Fibroblast of skin of right biceps (primary cell): Measurements from ENCODE around the gene DOLPP1.

Source experiments
- DNase-seq: peaks from one replicate; pipeline ENCODE4 v3.0.0-alpha.2; 2013

DOLPP1 gene

DNA sequence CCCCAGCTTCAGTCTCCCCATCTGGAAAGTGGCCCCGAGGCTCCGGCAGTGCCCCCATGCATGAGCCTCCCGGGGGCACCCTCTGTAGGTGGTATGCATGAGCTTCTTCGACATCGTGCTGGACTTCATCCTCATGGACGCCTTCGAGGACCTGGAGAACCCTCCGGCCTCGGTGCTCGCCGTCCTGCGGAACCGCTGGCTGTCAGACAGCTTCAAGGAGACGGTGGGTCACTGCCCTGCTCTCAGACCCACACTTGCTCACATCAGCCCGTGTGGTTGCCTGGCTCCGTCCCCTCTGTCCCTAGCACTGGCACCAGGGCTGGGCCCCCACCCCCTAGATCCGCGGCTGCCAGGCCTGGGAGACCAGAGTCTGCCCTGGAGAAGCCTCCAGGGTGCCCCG lies 12.8 kb upstream of the DOLPP1 start:
- no peak for DNase-seq

DNA sequence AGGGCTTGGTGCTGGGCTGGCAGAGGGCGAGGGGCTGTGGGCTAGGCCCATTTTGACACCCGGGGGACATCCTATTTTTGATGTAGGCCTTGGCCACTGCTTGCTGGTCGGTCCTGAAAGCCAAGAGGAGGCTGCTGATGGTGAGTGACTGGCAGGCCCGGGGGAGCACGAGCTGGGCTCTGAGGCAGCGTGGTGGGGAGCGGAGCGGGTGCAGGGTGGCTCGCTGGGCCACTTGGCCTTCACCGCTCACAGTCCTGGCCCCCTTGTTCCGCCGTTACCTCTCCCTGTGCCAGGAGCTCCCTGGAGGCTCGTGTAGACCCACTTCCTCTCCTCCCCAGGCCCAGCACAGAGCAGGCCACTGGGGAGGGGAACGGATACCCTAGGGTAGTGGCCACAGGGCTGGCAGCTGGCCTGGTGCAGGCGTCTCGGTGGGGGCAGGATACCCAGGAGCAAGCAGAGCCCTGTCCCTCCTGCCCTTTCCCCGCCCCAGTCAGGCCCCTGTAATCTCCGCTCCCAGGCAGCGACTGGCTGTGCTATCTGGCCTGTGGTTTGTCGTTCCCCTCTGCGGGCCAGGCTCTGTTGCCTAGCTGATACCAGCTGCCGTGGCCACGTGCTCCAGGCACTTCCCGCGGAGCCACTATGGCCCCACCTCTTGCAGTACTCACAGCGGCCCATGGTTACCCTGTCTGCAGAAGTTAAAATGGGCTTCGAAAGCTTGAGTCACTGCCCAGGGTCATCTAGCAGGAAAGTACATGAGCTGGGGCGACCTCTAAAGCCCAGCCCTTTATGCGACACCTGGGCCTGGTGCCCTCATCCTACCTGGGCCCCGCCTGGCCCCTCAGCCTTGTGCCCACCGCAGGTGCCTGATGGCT lies 11.7 kb upstream of the DOLPP1 start:
- DNase-seq = no peak

DNA sequence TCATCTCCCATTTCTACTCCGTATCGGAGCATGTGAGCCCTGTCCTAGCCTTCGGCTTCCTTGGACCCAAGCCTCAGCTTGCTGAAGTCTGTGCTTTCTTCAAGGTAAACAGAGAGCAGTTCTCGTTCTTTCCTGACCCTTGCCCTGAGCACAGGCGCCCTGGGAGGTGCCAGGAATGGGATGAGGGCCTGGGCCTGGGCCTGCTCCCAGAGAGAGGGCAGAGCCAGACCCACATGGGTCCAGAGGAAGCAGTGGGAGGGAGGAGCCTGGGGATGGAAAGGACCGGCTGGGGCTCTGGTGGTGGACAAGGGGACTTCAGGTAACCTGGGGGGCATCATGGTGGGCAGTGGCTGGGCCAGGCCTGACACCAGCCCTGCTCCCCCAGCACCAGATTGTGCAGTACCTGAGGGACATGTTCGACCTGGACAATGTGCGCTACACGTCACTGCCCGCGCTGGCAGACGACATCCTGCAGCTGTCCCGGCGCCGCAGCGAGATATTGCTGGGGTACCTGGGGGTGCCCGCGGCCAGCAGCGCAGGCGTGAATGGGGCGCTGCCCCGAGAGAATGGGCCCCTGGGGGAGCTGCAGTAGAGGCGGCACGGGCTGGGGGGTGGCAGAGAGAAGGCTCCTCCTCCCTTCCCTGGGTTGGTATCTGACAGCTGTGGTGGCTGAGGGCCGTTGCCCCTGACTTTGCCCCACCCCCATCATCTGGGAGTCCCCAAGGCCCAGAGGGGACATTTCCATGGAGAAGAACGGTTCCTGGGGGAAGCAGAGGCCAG lies 10.9 kb upstream of the DOLPP1 start:
- no peak for DNase-seq

DNA sequence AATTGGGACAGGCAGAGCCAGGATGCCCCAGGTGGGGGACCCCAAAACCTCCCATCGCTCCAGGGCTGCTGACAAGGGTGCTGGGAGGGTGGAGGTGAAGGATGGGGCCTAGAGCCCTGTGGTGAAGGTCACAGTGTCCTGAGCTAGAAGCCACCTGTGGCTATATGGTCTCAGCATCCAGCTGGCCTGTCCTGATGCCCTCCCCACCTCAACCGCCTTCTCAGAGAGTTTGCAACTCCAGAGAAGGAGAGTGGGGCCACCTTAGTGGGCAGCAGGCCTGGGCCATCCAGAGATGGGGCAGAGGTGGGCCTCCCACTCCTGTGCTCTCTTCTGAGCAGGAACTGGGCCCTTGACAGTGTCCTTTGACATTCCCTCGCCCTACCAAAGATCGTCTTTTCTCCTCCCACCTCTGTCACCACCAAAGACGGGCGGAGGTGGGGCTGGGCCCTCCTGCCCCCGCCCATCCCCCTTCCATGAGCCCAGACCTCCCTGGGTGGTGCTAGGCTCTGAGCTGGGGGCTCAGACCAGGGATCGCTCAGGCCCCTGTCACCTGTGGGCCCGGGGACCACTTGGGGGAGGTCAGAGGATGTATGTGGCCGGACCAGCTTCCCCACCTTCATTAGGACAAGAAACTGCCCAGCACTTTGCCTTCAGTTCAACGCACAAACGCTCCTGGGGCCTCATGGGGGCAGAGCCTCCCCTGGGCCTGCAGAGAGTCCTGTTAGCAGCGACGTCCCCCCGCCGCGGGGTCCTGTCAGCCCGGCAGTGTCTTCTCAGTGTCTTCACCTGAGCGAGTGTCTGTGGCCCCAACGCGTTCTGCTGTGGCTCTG lies 10.0 kb upstream of the DOLPP1 start:
- DNase-seq = no peak

DNA sequence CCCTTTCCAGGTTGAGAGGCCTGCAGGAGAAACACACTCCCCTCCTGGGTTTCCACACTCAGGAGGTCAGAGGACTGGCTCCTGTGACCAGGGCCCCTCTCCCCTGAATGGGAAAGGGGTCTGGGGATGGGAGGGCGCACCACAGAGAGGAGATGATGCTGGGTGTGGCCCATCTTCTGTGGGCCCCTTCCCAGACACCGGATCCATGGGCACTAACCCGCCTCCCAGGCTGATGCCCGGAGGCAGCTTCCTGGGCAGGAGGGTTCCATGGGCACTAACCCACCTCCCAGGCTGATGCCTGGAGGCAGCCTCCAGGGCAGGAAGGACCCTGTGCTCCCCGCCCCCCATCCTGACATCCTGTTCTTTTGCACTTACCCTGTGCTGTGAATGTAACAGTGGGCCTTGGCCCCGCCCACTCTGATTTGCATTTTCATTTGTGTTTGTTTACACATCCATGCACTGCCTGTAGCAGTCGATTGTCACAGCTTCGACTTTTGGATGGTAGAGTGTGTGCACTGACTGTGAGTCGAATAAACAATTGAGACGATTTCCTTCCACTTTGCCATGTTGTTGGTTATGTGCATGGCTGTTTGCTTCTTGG lies 9.3 kb upstream of the DOLPP1 start:
- DNase-seq = no peak

DNA sequence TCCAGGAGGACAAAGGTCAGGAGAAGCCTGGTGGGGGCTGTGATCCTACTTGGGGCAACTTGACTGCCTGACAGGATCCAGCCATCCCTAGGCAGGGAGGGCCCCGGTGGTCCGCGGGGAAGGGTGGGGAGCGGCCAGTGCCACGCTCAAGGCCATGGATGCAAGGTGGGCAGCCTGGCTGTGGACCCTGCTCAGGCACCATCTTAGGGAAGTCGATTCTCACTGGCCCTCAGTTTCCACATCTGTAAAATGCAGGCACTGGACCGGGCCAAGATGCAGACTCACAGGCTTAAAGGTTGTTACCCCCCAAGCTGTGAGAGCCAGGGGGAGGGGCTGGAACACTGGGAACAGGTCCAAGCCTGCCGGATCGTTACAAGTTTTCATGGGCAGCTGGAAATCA lies 8.7 kb upstream of the DOLPP1 start:
- DNase-seq = no peak

DNA sequence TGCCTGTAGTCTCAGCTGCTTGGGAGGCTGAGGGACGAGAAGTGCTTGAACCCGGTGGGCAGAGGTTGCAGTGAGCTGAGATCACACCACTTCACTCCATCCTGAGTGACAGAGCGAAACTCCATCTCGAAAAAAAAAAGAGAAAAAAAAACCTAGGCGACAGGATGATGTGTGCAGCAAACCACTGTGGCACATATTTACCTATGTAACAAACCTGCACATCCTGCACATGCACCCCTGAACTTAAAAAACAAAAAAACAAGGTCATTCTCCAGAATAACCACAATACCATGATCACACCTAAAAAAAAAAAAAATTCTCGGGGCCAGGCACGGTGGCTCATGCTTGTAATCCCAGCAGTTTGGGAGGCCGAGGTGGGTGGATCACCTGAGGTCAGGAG lies 7.5 kb upstream of the DOLPP1 start:
- no peak for DNase-seq

DNA sequence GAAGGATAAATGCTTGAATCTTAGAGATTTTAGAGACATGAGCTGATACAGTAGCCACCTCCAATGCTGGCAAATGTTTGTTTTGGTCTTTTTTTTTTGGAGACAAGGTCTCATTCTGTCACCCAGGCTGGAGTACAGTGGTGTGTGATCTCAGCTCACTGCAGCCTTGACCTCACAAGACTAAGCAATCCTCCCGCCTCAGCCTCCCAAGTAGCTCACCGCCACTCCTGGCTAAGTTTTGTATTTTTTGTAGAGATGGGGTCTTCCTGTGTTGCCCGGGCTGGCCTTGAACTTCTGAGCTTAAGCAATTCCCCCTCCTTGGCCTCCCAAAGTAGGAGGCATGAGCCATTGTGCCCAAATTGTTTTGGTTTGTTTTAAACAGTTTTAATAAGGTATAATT lies 6.8 kb upstream of the DOLPP1 start:
- DNase-seq = no peak

DNA sequence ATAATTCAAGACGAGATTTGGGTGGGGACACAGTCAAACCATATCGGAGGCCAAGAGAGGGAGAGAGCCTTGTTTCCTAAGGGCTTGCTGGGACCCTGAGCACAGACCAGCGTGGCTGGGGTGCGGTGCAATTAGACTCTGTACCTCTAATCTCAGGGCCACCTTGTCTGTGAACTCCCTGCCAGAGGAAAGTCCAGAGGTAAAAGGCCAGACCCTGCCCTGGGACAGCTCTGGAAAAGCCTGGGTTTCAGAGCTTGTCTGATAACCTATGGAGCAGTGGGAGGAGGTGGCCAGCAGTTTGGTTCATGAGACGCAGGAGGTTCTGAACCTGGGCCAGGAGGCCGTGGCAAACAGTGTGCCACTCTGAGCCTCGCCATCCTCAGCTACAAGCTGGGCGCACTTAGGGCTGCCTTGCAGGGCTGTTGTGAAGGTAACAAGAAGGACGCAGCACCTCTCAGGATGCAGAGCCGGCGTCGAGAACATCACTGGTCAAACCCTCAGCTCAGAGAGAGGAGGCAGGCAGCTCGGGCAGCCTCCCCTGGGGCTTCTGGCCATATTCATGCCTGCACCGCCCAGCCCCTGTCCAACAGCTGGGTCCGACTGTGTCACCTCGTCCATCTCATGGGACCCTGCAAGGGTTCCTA lies 4.8 kb upstream of the DOLPP1 start:
- no peak for DNase-seq

DNA sequence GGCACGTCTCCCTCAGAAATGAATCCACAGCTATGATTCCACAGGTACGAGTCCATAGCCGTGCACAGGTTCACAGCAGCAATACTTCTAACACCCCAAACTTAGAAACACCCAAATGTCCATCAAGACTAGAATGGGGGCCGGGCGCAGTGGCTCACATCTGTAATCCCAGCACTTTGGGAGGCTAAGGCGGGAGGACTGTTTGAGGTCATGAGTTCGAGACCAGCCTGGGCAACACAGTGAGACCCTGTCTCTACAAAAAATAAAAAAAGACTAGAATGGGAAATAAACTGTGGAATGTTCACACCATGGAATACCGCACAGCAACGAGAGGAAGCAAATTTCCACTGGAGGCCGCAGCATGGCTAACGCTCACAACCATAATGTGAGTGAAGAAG lies 4.3 kb upstream of the DOLPP1 start:
- no peak for DNase-seq

DNA sequence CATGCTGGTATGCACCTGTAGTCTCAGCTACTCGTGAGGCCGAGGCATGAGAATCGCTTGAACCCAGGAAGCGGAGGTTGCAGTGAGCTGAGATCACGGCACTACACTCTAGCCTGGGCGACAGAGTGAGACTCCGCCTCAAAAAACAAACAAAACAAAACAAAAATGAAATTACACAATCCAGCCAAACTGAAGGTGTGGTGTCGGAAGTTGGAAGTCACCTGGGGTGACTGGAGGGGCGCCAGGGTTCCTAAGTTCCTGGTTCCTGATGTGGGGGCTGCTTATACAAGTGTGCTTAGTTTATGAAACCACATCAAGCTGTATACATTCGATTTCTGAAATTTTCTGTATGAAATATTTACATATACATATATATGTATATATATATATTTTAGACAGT lies 3.7 kb upstream of the DOLPP1 start:
- DNase-seq = no peak

DNA sequence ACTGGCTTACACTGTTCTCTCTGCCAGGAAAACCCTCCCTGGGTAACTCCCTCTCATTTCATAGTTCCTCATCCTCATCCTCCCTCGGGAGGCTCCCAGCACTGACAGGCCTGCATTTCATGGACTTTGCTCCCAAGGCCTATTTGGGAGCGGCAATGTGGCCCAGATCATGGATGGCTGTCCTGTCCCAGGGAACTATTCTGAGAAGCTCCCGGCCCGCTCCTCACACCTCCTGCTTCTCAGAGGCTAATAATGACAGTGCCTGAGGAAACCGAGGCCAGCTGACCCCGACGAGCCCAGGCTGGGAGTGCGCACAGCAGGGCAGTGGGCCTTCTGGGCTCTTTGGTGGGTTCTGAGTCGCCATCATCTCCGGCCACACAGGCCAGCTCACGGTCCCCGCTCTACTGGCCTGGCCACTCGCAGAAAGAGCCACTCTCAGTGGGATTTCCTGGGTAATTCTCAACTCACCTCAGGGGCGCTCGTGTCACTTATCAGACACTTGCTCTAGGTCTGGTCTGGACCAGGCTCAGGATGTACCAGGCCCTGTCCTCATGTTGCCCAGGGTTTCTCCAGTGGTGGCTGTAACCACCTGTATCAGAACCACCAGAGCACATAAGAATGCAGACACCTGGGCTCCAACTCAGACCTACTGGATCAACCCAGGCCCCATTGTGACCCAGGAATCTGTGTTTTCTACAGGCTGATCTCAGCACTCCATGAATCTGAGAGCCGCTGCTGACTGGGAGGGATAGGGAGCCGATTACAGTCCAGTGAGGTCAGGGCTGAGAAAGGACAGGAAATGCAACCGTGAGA lies 2.0 kb upstream of the DOLPP1 start:
- no peak for DNase-seq

DNA sequence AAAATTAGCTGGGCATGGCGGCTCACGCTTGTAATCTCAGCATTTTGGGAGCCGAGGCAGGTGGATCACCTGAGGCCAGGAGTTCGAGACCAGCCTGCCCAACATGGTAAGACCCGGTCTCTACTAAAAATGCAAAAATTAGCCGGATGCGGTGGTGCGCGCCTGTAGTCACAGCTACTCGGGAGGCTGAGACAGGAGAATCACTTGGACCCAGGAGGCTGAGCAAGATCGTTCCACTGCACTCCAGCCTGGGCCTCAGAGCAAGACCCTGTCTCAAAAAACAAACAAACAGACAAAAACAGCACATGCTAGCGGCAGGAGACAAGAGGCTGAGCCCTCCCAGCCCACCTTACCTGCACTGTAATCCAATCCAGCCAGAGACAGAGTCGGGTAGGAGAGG lies 1.1 kb upstream of the DOLPP1 start:
- no peak for DNase-seq

DNA sequence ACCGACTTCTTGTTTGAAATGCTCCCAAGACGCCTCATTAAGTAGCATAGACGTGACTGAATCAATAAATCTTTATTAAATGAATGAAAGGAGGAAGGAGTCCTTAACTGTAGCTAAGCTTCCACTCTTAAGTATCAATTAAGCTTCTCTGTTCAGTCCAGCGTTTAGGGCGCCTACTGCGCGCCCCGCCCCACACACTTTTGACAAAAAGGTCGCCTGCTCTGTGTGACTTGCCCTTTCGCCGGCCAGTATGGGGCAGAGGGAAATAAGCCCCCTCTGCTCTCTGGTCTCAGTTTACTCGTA lies 662 bp upstream of the DOLPP1 start:
- DNase-seq = no peak

DNA sequence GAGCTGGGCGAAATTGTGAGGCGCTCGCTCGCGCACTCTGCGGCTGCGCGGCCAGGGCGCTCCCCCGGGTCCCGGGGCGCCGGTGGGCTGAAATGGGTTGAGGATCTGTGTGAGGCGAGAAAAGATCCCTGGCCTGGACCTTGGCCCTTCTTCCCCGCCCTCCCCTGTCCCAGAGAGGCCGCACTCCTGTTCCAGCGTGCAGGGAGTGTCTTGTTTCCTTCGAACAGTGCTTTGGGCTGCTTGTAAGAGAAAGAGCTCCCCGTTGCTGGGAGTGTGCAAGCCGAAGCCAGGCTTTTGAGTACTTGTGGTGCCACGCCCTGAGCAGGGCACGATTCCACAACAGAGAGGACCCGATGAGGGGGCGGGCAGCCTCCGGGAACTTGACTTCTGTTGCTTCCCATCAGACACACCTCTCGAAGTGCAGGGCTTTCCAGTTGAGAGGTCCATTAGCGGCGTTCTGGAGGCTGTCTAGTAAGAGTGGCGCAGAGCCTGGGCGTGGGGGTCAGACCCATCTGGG lies 535 bp downstream of the DOLPP1 start:
- DNase-seq = no peak

DNA sequence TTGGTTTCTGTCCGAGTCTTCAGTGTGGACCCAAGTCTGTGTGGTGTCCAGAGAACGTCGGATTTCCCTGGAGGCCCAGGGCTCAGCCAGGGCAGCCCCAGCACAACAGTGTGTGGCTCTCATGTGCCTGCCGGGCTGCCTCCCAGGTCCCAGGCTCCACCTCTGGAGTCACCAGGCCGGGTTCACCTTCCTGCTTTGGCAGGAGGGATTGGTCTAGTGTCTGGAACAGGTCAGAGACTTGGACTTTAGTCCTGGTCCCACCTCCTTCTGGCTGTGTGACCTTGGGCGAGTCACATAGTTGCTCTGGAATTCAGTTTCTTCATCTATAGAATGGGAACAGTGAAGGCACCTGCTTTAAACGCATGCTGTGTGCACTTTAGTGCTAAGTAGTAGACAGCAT lies 3.2 kb downstream of the DOLPP1 start:
- no peak for DNase-seq

DNA sequence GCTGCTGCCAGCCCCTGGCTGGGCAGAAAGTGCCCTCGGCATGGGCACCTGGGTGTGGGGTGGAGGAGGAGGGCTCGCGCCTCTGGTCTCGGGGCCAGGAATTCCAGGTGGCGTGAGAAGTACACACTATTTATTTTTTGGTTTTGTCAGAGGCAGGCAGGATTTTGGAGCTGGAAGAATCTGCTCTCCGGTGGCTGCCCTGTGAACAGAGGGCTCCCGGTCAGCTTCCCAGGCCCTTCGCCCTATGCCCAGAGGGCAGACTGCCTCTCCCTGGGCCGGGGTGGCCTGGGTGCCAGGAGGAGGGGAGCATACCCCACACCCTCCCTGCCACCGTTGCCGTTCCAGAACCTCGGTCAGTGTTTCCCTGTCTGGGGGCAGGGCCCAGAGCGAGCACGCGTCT lies 8.3 kb downstream of the DOLPP1 start:
- DNase-seq = no peak

DNA sequence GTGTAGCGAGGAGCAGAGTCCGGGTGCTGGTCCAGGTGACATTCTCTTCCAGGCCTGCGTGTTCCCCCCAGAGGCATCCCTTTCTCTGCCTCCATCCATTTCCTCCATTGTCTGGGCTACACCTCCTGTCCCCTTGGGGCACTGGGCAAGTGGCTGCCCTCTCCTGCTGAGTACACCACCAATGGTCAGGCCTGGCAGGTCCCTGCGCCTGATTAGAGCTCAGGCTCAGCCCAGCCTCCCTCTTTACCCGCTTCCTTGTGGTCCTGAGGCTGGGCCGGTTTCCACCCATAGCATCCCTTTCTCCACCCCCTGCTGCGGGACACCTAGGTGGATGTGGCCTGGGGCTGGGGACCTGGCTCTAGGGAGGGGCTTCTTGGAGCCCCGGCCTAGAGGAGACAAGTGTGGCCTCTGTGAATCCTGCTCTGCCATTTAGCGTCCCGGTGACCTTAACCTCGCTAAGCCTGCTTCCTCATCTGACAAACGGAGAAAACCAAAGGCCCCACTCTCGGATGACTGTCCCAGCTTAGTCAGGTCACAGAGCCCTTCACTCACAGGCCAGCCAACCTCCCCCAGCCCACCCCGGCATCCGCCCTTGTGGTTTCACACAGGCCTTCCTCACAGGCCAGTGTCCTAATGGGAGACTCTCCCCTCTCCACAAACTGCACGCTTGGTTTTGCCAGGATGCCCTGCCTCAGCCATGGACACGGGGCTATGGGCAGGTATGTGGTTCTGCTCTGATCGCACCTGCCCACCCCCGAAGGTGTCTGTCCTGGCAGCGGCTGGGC lies 12.9 kb downstream of the DOLPP1 start:
- no peak for DNase-seq

DNA sequence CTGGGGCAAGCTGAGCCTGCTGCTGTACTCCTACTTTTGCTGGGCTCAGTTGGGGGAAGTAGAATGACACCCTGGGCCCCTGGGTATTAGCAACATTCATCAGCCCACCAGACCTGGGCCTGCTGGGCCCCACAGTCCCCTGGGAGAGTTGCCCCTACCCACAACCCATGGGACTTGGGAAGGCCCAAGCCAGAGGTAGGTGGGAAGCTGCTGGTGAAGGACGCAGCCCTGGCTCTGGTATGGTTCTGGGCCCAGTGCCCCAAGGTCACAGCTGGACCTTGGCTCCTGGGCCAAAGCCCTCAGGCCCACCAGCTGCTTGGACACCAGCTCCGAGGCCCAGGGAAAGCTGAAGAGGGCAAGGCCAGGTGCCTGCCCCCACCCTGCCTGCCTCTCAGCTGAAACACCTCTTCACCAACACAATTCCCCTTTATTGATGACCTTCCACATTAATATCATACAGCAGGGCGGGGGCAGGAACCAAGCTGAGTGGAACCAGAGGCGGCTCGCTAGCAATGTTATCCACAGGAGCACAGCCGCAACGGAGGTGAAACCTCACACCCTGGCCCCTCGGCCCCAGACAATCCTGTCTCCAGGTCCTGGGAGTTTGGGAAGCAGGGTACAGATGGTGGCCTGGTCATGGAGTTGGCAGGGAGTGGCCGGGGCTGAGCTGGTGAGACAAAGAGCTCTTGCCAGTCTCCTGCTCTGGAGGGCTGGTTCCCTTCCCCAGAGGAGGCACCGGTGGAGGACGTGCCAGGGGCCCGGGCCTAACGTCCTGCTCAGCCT lies 13.7 kb downstream of the DOLPP1 start:
- no peak for DNase-seq

DNA sequence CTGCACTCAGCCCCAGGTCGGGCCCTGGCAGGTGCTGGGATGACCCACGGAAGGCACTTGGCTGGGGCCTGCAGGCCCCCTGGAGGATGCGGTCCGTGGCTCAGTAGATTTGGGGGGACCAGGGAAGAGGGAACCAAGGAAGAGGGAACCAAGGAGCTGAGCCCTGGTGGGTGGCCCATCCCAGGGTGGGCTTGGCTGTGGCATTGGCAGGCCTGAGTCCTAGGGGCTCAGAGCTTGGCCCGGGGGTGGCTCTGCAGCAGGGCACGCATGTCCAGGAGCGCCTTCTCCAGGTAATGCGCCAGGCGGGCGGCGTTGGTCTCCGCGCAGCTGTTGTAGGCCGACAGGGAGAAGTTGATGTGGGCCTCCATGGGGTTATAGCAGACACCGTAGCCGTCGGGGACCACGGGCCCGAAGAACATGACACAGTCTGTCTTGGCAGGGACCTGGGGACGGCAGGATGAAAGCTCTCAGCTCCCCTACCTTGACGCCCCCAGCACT lies 14.3 kb downstream of the DOLPP1 start:
- no peak for DNase-seq
